Measurements from ENCODE around the gene ALOX12B.

Gene ALOX12B

GRCh38 chr17:8072729-8073461, 14.6 kb downstream of the ALOX12B start:
- WGBS: 4% methylated on average over 40 of the region's 40 CpGs
- H3K9me3 ChIP-seq (ENCODE audit: insufficient read depth, low read depth, low read length): no peaks in the 10 kb centered on the region
- no peak overlapping the region for H3K27ac ChIP-seq (ENCODE audit: low read depth, low read length)
- H3K36me3 ChIP-seq (ENCODE audit: insufficient read depth, low read length): no peaks in the 10 kb centered on the region
- no peaks in the 10 kb centered on the region for H3K4me1 ChIP-seq (ENCODE audit: insufficient read depth, low read length)
- H3K9ac ChIP-seq (ENCODE audit: low read depth, low read length): no peak overlapping the region
- peaks cover 98% of the 10 kb centered on the region for H3K27me3 ChIP-seq (ENCODE audit: insufficient read depth, low read length)
- H3K4me3 ChIP-seq (ENCODE audit: low read length): peak overlapping the region; percentile 48

- Histone ChIP-seq H3K36me3 (ENCODE audit: insufficient read depth, low read length) (no peaks in the 10 kb centered on the region), H3K4me3 (ENCODE audit: low read length) (peak overlapping the region; percentile 48), H3K27ac (ENCODE audit: low read depth, low read length) (no peak overlapping the region), H3K9ac (ENCODE audit: low read depth, low read length) (no peak overlapping the region), H3K4me1 (ENCODE audit: insufficient read depth, low read length) (no peaks in the 10 kb centered on the region), H3K27me3 (ENCODE audit: insufficient read depth, low read length) (peaks cover 96% of the 10 kb centered on the region), H3K9me3 (ENCODE audit: insufficient read depth, low read depth, low read length) (no peaks in the 10 kb centered on the region)
- 8% methylated on average over 28 of the region's 28 CpGs for WGBS
These were observed 15.2 kb downstream of the ALOX12B start for GRCh38 chr17:8072341-8072728.

- Histone ChIP-seq H3K9ac (ENCODE audit: low read depth, low read length) (no peak overlapping the region), H3K27ac (ENCODE audit: low read depth, low read length) (no peak overlapping the region), H3K4me3 (ENCODE audit: low read length) (no peak overlapping the region), H3K27me3 (ENCODE audit: insufficient read depth, low read length) (peaks cover 94% of the 10 kb centered on the region), H3K9me3 (ENCODE audit: insufficient read depth, low read depth, low read length) (no peaks in the 10 kb centered on the region), H3K36me3 (ENCODE audit: insufficient read depth, low read length) (no peaks in the 10 kb centered on the region), H3K4me1 (ENCODE audit: insufficient read depth, low read length) (no peaks in the 10 kb centered on the region)
- 82% methylated on average over 12 of the region's 12 CpGs for WGBS
These were observed 16.0 kb downstream of the ALOX12B start for GRCh38 chr17:8071496-8071895.

GRCh38 chr17:8069587-8069860, 18.0 kb downstream of the ALOX12B start:
- H3K27me3 ChIP-seq (ENCODE audit: insufficient read depth, low read length): peaks cover 85% of the 10 kb centered on the region

GRCh38 chr17:8068736-8069586, 18.6 kb downstream of the ALOX12B start:
- Histone ChIP-seq H3K4me3 (ENCODE audit: low read length) (no peak overlapping the region), H3K9ac (ENCODE audit: low read depth, low read length) (no peak overlapping the region), H3K27ac (ENCODE audit: low read depth, low read length) (no peak overlapping the region), H3K36me3 (ENCODE audit: insufficient read depth, low read length) (no peaks in the 10 kb centered on the region), H3K9me3 (ENCODE audit: insufficient read depth, low read depth, low read length) (no peaks in the 10 kb centered on the region), H3K4me1 (ENCODE audit: insufficient read depth, low read length) (peaks cover 4% of the 10 kb centered on the region; the same call in 1 of the 2 replicates), H3K27me3 (ENCODE audit: insufficient read depth, low read length) (peaks cover 83% of the 10 kb centered on the region)
- WGBS: 87% methylated on average over 9 of the region's 9 CpGs

More at GRCh38 chr17:8069587-8069860, 18.0 kb downstream of the ALOX12B start:
- Histone ChIP-seq H3K36me3 (ENCODE audit: insufficient read depth, low read length) (no peaks in the 10 kb centered on the region), H3K9ac (ENCODE audit: low read depth, low read length) (no peak overlapping the region), H3K27ac (ENCODE audit: low read depth, low read length) (no peak overlapping the region), H3K4me3 (ENCODE audit: low read length) (no peak overlapping the region), H3K9me3 (ENCODE audit: insufficient read depth, low read depth, low read length) (no peaks in the 10 kb centered on the region), H3K4me1 (ENCODE audit: insufficient read depth, low read length) (0 out of 2 replicates have a peak, but pooled peaks cover under 1% of the 10 kb centered on the region)
- 77% methylated on average over 3 of the region's 3 CpGs for WGBS

- H3K36me3 ChIP-seq (ENCODE audit: insufficient read depth, low read length): no peaks in the 10 kb centered on the region
- H3K27me3 ChIP-seq (ENCODE audit: insufficient read depth, low read length): peaks cover 82% of the 10 kb centered on the region
- no peak overlapping the region for H3K4me3 ChIP-seq (ENCODE audit: low read length)
- no peaks in the 10 kb centered on the region for H3K9me3 ChIP-seq (ENCODE audit: insufficient read depth, low read depth, low read length)
- peaks cover 12% of the 10 kb centered on the region for H3K4me1 ChIP-seq (ENCODE audit: insufficient read depth, low read length)
- H3K27ac ChIP-seq (ENCODE audit: low read depth, low read length): no peak overlapping the region
- H3K9ac ChIP-seq (ENCODE audit: low read depth, low read length): no peak overlapping the region
- 81% methylated on average over 3 of the region's 4 CpGs for WGBS
These were observed 19.7 kb downstream of the ALOX12B start for GRCh38 chr17:8067806-8068205.

- Histone ChIP-seq H3K9ac (ENCODE audit: low read depth, low read length) (no peak overlapping the region), H3K4me1 (ENCODE audit: insufficient read depth, low read length) (peaks cover 19% of the 10 kb centered on the region), H3K9me3 (ENCODE audit: insufficient read depth, low read depth, low read length) (no peaks in the 10 kb centered on the region), H3K36me3 (ENCODE audit: insufficient read depth, low read length) (no peaks in the 10 kb centered on the region), H3K27ac (ENCODE audit: low read depth, low read length) (no peak overlapping the region), H3K27me3 (ENCODE audit: insufficient read depth, low read length) (peaks cover 82% of the 10 kb centered on the region), H3K4me3 (ENCODE audit: low read length) (no peak overlapping the region)
- WGBS: 69% methylated on average over 15 of the region's 15 CpGs
These were observed 20.4 kb downstream of the ALOX12B start for GRCh38 chr17:8066841-8067775.

- H3K9me3 ChIP-seq (ENCODE audit: insufficient read depth, low read depth, low read length): no peaks in the 10 kb centered on the region
- peaks cover 35% of the 10 kb centered on the region for H3K4me1 ChIP-seq (ENCODE audit: insufficient read depth, low read length)
- H3K36me3 ChIP-seq (ENCODE audit: insufficient read depth, low read length): no peaks in the 10 kb centered on the region
- 55% methylated on average over 5 of the region's 6 CpGs for WGBS
- no peak overlapping the region for H3K27ac ChIP-seq (ENCODE audit: low read depth, low read length)
- peaks cover 81% of the 10 kb centered on the region for H3K27me3 ChIP-seq (ENCODE audit: insufficient read depth, low read length)
- H3K4me3 ChIP-seq (ENCODE audit: low read length): no peak overlapping the region
- H3K9ac ChIP-seq (ENCODE audit: low read depth, low read length): no peak overlapping the region
These were observed 22.9 kb downstream of the ALOX12B start for GRCh38 chr17:8064561-8065019.

- peaks cover 35% of the 10 kb centered on the region for H3K4me1 ChIP-seq (ENCODE audit: insufficient read depth, low read length)
- H3K27ac ChIP-seq (ENCODE audit: low read depth, low read length): no peak overlapping the region
- peak overlapping the region; percentile 58 for H3K4me3 ChIP-seq (ENCODE audit: low read length)
- H3K9me3 ChIP-seq (ENCODE audit: insufficient read depth, low read depth, low read length): no peaks in the 10 kb centered on the region
- 3% methylated on average over 8 of the region's 28 CpGs for WGBS
- H3K9ac ChIP-seq (ENCODE audit: low read depth, low read length): no peak overlapping the region
- H3K36me3 ChIP-seq (ENCODE audit: insufficient read depth, low read length): no peaks in the 10 kb centered on the region
- H3K27me3 ChIP-seq (ENCODE audit: insufficient read depth, low read length): peaks cover 81% of the 10 kb centered on the region
These were observed 23.6 kb downstream of the ALOX12B start for GRCh38 chr17:8063761-8064534.

- Histone ChIP-seq H3K9me3 (ENCODE audit: insufficient read depth, low read depth, low read length) (no peaks in the 10 kb centered on the region), H3K4me1 (ENCODE audit: insufficient read depth, low read length) (peaks cover 35% of the 10 kb centered on the region), H3K4me3 (ENCODE audit: low read length) (peak overlapping the region; percentile 58), H3K9ac (ENCODE audit: low read depth, low read length) (no peak overlapping the region), H3K27ac (ENCODE audit: low read depth, low read length) (no peak overlapping the region), H3K27me3 (ENCODE audit: insufficient read depth, low read length) (peaks cover 79% of the 10 kb centered on the region), H3K36me3 (ENCODE audit: insufficient read depth, low read length) (no peaks in the 10 kb centered on the region)
- 3% methylated on average over 12 of the region's 15 CpGs for WGBS
These were observed 24.6 kb downstream of the ALOX12B start for GRCh38 chr17:8062807-8063483.

Measured in HUES64 (cell line).